ENCODE measurements around the gene ALDH1A2.

DNA sequence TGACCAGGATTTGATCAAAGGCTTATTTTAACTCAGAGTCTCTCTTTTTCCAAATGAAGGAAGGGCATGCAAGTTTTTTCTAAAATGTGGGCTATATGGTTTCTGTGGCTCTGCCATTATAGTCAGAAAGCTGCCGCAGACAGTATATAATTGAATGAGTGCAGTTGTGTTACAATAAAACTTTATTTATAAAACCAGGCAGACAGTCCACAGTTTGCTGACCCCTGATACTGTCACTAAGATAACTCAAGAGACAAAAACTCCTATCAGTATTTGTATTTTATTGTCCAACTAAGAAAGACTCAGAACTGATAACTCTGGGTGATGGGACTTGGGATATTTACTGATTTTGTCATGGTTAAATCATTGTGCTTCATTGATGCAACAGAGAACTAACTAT, 4.9 kb downstream of the ALDH1A2 start:
- TF ChIP-seq, protein P1, sequence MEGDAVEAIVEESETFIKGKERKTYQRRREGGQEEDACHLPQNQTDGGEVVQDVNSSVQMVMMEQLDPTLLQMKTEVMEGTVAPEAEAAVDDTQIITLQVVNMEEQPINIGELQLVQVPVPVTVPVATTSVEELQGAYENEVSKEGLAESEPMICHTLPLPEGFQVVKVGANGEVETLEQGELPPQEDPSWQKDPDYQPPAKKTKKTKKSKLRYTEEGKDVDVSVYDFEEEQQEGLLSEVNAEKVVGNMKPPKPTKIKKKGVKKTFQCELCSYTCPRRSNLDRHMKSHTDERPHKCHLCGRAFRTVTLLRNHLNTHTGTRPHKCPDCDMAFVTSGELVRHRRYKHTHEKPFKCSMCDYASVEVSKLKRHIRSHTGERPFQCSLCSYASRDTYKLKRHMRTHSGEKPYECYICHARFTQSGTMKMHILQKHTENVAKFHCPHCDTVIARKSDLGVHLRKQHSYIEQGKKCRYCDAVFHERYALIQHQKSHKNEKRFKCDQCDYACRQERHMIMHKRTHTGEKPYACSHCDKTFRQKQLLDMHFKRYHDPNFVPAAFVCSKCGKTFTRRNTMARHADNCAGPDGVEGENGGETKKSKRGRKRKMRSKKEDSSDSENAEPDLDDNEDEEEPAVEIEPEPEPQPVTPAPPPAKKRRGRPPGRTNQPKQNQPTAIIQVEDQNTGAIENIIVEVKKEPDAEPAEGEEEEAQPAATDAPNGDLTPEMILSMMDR (IDR thresholded peaks at IDR 0.05), result no peak
- TF ChIP-seq POLR2A (IDR thresholded peaks at IDR 0.05), result no peak

Measured in tibial nerve (tissue), 3 donors.